RPMI8226 (cell line): ENCODE results near the gene SPATS2.
A peak's percentile ranks its signal among the peaks of the same experiment; 100 is the strongest.
"Not testable (repeated sequence)": the region's sequence is repeated elsewhere in the genome, so short reads cannot be mapped to it uniquely, and the experiment has no call there.

ENCODE experiments used
- DNase-seq: peaks from one replicate; pipeline ENCODE4 v3.0.0-alpha.2; 2015

Gene SPATS2

DNA sequence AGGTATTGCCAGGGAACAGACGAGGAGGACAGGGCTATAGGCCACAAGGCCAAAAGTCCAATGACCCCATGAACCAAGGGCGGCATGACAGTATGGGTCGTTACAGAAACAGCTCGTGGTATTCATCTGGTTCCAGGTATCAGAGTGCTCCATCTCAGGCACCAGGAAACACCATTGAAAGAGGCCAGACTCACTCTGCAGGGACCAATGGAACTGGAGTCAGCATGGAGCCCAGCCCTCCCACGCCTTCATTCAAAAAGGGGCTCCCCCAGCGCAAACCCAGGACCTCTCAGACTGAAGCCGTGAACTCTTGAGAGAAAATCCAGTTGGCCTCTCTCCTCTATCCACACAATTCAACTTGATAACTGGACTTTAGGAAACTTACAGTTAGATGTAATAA, 158.7 kb downstream of the SPATS2 start:
- no peak for DNase-seq

DNA sequence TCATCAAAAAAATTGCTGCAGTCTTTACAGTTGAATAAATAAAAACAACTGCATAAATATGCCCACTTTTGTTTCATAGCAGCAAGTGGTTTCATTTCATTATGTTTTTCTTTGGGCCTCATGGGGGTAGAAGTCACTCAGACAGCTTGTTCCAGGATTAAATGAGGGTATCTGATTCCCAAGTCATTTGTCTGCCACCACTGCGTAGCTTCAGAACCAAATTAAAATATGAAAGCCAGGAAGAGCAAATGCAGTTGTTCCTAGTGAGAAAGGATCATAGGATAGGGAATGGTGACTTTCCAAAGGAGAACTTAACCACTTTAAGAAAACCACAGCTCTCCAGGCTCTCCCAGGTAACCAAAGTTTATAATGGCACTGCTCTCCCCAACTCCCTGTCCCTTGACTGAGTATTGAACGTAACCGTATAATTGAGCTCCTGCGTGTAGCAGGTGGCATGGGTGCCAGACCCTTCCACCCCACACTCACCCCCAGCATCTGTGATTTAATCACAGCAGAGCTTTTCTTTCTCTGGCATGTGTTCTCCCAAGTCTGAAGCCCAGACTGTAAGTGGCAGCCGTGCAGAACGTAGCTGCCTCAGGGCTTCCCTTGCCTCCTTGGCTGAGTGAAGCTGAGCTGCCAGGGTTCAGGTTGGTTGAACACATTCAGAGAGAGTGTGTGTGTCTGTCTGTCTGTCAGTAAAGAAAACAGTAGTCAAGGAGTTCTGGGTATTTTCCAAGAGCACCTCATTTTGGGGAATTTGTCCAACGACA, 160.3 kb downstream of the SPATS2 start:
- DNase-seq, result no peak

DNA sequence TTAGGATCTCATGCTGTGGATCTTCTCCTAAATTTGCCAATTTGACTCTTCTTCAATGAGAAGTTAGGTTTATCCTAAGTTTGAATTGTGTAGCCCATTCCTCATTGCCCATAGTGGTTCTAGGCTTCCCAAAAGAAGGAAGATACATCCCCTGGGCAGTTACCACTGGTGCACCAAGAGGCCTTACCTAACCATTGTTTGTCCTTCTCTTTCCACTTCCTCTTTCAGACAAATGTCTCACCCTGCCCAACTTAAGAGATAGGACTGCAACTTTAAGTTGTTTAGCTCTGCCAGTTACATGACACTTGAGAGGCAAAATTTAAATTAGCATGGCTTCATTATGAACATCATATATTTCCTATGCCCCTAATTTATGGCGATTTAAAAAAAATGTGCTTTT, 162.2 kb downstream of the SPATS2 start:
- no peak for DNase-seq

DNA sequence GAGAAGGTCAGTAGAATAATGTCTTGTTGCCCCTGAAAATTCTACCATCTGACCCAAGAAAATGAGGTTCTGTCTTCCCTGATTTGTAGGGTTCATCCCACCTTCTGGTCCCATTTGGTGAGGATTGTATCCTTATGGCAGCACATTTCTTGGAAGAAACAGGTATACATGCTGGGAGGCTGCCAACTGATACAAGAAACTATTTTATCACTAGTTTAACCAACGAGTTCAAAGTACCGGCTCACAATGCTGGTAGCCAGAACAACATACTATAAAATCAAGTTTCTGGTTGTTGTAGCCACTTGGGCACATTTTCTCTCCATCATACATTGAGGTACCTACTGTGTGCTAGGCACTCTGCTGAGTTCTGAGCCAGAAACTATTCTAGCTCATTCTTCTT, 164.5 kb downstream of the SPATS2 start:
- no peak for DNase-seq

DNA sequence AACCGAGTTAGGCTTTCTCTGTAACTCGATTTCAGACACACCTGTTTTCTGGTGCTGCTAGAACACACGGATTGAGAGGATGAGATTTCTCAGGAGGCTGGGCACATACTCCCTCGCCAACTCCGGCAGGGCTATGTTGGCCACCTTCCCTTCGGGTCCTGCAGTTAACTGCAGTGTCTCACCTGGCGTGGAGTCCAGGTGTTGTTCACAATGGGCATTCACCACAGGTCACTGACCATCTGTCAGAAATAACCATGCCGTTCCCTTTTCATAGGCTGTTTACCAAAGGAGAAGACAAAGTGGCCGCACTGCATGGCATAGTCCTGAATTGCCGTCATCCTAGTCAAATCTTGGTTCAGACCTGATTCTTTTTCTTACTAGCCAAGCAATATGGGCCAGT, 166.1 kb downstream of the SPATS2 start:
- no peak for DNase-seq

DNA sequence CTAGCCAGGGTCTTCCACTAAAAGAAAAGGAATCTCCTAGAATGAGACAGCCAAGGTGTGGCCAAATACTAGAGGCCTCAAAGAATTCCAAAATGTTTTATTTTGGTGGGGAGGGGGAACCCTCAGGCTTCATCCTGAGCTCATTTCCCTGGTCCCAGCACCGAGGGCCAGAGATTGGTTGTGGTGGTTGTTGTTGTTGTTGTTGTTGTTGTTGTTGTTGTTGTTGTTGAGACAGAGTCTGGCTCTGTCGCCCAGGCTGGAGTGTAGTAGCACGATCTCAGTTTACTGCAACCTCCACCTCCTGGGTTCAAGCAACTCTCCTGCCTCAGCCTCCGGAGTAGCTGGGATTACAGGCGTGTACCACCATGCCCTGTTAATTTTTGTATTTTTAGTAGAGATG, 166.9 kb downstream of the SPATS2 start:
- not testable (repeated sequence) for DNase-seq

DNA sequence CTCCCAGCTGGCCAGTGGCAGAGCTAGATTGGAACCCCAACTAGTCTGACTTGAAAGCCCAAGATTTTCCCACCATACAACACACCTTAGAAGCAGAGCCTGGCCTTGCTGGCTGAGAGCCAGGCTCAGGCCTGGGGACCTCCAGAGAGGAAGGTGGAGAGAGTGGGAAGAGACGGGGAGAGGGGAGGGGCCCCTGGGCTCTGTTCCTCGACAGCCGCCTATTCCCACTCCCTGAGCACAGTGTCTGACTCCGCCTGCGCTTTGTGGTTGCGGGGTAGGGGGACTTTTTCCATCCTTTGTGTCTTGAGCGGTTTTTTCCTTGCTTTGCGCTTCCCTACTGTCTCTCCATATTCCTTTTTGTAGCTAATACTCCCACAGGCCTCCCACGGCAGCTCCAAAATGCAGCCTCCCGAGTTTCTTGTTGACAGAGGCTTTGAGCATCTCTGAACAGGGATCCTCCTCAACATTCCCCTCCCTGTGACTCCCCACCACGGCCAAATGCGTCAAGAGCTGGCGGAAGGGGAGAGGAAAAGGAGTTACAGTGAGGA, 167.5 kb downstream of the SPATS2 start:
- DNase-seq, result no peak

DNA sequence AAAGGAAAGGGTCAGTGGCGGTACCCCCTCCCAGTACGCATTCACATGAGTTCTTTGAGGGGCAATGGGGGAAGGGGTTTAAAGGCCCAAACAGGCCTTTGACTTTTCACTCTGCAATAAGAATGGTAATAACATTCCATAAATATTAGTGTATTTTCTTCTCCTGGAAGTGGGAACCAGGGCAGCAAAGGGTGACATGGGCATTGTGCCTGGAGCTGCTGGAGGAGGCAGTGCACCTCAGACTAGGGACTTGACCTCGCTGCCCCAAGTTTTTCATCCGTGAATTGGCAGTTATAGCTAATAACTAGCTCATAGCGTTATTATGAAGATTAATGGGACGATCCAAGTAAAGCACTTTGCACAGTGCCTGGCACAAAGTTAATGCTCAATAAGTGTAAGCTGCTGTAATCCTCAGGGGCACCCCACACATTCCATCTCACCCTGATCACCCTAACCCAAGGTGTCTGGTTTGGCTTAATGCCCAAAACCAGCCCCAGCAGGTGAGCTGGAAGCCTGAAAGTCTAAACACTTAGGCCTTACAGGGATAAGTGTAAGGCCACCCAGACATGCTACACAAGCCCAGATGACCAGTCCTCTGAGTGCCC, 168.8 kb downstream of the SPATS2 start:
- DNase-seq, result peak; percentile 47

DNA sequence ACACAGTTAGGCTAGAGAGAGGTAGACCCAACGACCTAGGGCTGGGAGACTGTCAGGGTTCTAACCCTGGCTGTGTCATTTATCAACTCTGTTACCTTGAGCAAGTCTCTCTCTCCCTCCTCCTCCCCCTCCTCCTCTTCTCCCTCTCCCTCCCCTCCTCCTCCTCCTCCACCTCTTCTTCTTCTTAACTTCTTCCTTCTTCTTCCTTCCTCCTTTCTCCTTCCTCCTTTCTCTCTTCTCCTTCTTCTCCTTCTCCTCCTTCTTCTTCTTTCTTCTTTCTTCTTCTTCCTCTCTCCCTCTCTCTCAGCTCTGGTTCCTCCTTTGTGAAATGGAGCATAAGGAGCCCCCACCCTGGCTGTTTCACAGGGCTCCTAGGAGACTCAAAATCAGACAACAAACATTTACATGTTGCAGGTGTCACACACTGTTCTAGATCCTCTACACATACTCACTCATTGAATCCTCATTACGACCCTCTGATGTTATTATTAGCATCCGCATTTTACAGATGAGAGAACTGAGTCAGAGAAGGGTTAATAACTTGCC, 169.3 kb downstream of the SPATS2 start:
- no peak for DNase-seq

DNA sequence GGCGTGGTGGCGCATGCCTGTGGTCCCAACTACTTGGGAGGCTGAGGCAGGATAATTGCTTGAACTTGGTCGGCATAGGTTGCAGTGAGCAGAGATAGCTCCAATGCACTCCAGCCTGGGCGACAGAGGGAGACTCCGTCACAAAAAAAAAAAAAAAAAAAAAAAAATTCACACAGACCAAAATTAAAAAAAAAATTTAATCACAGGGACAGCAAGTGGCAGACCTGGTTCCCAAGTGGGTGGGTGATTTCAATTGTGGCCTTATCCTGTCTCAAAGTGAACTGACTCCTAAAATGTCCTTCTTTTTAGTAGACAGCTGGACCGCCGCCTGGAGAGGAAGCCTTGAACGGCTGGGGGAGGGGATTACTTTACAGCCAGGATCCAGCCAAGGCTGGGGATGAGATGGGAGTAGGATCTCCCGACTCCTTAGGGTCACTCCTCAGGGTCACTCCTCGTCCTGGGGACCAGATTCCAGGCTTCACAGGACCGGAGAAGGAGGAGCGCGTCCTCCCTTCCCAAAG, 170.0 kb downstream of the SPATS2 start:
- DNase-seq, result no peak

DNA sequence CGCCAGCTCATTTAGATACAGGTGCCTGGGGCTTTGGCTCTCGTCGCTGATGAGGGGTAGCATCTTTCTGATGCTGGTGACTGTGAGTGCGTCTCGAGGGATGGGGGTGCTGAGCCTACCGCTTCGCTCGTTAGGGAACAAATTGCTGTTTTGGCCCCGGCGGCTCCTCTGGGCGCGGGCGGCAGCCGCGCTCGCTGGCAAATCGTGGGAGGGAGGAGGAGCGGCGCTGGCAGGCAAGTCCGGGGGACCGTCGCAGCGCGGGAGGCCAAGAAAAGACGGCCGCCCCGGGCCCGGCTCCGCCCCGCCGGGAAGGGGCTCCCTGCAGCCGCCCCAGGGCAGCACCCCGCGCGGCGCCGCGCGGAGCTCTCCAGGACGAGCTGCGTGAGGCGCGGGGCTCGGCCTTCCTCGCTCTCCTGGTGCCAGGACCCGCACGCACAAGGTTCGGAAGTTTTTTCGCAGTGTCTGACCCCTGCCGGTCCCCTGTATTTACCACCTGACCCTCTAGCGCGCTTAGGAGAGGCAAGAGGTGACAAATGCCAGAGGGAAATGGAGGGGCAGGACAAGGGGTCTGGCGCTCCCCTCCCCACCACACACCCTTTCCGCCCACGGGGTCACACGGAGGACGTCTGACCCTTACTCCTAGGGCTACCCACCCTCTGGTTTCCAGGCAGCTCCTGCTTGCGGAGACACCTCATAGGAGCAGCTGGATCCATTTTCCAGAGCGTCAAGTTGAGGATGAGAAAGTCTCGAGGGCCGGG, 170.7 kb downstream of the SPATS2 start:
- peak; percentile 48 for DNase-seq

DNA sequence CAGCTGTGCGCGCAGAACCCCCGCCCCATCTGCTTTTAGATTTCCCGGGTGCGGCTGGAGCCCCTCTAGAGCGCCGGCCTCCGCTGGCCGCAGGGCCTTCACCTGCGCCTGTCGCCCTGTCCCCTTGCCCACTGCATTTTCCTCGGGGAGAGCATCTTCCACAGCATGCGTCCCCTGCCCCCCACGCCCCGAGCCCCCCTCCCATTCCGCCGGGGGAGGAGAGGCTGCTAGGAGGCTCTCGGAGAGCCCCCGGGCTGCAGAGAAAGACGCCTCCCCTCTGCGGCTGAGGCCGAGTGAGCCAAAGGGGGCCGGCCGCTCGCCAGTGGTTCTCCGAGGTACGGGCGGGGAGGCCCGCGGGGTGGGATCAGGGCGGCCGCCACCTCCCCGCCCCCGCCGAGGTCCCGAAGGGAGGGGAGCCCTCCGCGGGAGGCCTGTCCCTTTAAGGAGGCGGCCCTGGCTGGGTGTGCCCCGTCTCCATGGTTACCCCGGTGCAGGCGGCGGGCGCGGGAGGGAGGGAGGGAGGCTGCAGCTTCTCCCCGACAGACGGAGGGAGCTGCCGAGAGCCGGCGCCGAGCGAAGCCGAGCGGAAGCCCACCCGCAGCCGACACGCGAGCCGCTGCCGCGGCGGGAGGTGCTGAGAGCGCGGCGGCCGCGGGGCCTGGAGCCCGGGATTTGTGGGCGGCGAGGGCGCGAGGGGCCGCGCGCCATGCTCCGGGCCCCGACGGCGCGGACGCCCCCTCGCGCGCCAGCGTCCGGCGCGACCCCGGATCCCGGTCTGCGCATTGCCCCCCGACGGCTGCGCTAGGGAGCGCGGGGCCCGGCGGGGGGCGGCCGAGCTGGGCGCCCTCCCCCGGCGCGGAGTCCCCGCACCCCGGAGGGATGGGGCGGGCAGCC, 171.5 kb downstream of the SPATS2 start, which contains the start of gene KCNH3:
Gene KCNH3 (plus strand): TSS at position 521 of the 894 bp plus-strand sequence. CDS start 387 bp downstream, outside the sequence.
- DNase-seq, result peak; percentile 91

DNA sequence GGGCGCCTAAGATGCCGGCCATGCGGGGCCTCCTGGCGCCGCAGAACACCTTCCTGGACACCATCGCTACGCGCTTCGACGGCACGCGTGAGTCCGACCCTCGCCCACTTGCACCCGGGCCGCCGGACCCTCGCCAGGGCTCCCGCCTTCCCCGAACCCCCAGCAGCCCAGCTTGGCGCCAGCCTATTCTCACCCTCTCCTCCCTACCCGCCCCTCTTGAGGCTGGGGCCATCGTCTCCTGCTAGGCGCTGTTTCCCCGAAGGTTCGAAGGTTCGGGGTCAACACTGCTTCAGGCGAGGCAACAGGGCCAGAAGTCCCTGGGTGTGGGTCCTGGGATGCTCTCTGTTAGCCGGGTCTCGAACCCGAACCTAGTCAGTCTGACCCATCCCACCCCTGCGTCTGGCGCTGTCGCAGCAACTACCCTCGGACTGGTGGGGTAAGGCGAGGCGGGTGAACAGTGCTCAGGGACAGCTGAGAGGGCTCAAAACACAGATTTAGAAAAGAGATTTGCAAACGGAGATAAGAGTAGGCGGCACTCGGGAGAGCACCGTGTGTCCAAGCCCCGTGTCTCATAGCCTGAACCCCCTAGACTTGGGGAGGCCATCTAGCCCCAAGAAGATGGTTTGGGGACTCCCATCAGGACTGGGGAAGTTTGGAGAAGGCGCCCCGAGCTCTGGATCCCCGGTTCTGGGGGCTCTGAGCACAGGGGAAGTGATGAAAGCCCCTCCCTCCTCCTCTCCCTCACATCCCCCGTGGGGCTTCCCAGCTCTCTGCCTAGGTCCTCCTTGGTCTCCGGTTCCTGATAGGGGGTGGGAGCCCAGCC, 172.4 kb downstream of the SPATS2 start:
- DNase-seq, result no peak

DNA sequence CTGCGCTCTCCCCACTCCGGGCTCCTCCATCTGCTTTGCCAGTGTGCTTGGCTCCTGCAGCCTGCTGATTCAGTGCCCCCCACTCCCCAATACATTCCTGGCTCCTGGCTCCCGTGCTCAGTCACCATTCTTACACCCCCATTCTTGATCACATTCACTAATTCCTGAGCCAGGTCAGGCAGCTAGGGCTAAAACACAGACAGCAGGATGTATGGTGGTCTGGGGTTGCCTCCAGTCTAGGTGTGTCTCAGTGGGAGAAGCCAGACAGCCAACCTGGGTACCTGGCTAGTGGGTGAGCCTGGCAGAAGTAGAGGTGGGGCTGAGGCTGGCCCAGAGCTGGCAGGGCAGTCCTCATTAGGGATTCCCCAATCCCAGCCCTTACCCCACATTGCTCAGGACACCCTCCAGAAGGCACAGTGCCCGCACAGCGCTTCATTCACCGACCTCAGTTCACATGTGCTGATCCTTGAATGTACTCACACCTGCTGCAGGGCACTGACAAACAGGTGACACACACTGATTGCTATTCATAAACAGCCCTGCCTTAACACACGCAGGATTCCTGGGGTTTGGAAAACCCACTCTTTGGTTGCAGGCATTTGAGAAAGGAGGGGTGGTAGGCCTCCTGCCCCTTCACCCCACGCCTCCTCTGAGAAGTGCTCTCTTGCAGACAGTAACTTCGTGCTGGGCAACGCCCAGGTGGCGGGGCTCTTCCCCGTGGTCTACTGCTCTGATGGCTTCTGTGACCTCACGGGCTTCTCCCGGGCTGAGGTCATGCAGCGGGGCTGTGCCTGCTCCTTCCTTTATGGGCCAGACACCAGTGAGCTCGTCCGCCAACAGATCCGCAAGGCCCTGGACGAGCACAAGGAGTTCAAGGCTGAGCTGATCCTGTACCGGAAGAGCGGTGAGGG, 173.2 kb downstream of the SPATS2 start:
- DNase-seq, result no peak

DNA sequence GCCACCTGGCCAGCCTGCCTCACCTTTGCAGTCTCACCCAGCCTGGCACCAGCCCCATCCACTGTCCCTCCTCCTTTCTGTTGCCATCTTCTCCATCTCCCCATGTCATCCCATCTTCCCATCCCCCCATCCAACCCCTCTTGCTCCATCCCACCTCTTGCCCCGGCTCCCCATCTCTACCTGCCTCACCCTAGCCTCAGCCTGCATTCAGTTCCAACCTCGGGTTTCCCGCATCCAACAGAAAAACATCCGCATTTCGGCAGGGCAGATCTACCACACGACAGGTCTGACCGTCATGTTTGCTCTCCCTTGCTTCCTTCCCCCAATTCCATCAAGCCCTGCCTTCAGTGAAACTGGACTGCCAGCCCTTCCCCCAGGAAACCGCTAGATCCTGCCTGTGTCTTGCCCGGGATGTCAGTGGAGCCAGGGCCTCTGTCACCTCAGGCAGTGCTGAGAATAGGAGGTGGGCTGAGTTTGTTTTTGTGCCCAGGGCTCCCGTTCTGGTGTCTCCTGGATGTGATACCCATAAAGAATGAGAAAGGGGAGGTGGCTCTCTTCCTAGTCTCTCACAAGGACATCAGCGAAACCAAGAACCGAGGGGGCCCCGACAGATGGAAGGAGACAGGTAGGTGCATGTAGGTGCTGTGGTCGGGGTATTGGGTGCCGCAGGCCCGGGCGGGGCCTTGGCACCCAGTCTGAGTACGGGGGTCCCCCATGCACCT, 174.0 kb downstream of the SPATS2 start:
- no peak for DNase-seq

DNA sequence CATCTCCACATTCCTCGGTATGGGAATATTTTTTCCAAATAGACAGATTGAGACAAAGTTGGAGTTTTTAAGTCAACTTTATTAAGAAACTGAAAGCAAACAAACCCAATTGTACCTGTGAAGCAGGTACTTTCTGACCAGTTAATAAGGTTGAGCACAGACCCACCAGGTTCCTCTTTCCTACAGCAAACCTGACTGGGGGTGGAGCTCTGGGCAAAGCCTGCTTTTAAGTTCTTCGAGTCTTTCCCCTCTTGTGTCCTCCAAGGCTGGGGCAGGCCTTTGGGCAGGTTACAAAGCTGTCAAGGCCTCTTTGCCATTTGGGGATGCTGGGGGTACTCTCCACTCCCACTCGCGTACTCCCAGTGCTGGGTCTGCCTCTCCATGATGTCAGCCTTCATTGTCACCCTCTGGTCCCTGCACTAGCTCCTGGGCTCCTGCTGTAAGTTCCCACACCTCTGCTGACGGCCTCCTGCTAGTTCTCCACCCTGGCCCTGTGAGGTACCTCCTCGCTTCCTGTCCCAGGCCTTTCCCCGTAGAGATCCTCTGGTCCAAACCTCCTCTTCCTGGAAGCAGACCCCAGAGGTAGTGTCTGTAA, 174.7 kb downstream of the SPATS2 start:
- DNase-seq, result peak; percentile 53

DNA sequence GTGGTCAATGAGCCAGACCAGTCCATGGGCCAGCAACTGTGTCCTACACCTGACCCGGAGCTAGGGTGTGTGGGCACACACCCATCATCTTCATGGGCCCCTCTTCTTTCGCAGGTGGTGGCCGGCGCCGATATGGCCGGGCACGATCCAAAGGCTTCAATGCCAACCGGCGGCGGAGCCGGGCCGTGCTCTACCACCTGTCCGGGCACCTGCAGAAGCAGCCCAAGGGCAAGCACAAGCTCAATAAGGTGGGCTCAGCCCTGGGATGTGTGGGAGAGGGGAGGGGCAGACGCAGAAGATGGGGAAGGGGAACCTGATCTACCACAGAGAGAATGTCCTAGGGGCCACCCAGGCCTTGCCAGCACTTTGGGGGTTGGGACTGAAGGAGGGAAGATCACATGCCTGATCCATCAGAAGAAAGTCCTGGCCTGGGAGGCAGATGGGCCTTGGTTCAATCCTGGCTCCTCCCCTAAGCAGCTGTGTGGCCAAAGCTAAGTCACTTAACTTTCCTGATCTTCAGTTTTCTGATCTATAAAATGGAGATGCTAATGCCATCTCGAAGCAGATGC, 175.4 kb downstream of the SPATS2 start:
- no peak for DNase-seq

DNA sequence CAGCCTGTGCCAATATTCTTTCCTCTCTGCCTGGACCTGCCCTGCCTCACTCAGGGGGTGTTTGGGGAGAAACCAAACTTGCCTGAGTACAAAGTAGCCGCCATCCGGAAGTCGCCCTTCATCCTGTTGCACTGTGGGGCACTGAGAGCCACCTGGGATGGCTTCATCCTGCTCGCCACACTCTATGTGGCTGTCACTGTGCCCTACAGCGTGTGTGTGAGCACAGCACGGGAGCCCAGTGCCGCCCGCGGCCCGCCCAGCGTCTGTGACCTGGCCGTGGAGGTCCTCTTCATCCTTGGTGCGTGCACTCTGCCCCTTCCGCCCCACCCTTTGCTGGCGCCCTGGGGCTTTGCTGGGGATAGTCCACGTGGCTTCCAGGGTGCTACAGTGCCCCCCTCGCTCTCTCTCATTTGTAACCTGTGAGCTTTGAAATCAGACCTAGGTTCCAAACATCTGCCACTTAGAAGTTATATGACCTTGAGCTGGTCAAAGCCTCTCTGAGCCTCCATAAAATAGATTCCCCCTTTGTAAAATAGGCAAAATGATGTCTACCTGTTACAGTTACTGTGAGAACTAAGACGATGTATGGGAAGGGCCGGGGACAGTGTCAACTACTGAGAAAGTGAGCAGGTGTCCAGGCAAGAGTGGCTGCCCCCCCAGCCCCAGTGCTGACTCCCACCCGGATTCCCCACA, 176.1 kb downstream of the SPATS2 start:
- no peak for DNase-seq
